RPMI7951 (cell line): ENCODE measurements around the gene ADARB2. TPM values are rescaled to one million over a fixed set of nuclear protein-coding genes. Genes with fewer than 3 reads are reported as not detected.

Source experiments
- DNase-seq: peaks from one replicate; pipeline ENCODE4 v3.0.0-alpha.2; 2012; ENCODE audit warnings: low read depth
- total RNA-seq: library from RNA; depleted of rRNA; stranded (reverse); fragments of >200 nt; shearing (Covaris generic); gene quantifications from 2 replicates; pipeline ENCODE4 v1.2.3, GENCODE V29; 2014

ADARB2 gene
- total RNA-seq, 1 experiment from 2014 or later, result not detected

GRCh38 chr10:1210667-1211066 is 526.7 kb downstream of the ADARB2 start:
- no peak for DNase-seq

- no peak for DNase-seq
These were observed 527.9 kb downstream of the ADARB2 start for GRCh38 chr10:1209355-1209979.

- DNase-seq, result no peak
These were observed 528.7 kb downstream of the ADARB2 start for GRCh38 chr10:1208366-1209311.

DNA sequence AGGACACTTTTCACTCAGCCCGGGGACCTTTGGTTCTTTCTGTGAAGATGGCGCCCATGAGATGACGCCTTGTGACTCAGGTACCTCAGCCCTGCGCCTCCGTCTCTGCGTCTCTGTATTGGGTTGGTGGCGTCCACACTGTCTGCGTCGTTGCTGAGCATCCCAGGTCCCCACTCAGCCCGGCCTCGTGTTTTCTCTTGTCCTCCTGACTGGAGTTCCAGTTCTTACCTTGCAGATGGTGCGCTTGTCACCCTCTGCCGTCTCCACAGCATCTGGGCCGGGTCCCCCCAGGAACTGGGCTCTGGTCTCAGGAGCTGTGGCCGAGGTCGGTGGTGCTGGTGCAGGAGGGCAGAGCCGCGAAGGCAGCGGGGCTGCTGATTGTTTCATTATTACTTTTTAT is 530.7 kb downstream of the ADARB2 start:
- DNase-seq, result no peak

DNA sequence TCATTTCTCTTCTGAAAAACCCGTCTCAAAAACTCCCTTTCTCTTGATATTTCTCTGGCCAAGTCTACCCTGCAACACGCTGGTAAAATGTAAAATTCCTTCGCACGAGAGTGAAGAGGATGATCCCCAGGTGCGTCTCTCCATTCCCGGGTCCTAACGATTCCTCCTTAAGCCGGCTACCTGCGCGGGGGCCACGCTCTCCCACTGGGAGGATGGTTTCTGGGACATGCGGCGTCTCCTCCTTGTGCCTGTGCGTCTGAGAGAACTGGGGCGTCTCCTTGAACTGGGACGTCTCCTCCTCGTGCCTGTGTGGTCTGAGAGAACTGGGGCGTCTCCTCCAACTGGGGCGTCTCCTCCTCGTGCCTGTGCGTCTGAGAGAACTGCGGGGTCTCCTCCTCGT is 531.2 kb downstream of the ADARB2 start:
- DNase-seq, result no peak

GRCh38 chr10:1205450-1206030 is 531.8 kb downstream of the ADARB2 start:
- no peak for DNase-seq

- no peak for DNase-seq
These were observed 532.6 kb downstream of the ADARB2 start for GRCh38 chr10:1204434-1205326.

GRCh38 chr10:1203704-1204103 is 533.6 kb downstream of the ADARB2 start:
- DNase-seq, result no peak

DNA sequence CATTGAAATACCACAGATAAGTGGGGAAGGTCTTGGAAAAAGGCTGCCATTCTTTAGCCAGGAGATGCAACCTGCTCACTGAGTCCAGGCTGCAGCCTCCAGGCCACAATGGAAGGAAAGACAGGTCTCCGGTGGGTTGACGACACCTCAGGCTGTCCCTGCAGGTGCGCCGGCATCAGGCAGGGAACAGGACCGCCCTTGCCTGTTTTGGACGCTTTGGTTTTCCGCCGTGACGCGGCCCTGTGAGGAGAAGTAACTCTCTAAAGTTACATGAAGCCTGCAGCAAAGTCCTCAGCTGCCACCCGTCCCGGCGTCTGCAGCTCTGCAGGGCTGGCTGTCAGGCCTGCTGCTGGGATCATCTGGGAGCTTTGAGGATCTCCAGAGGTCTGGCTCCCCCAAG is 534.1 kb downstream of the ADARB2 start:
- no peak for DNase-seq

- DNase-seq, result no peak
These were observed 535.0 kb downstream of the ADARB2 start for GRCh38 chr10:1202343-1202742.

DNA sequence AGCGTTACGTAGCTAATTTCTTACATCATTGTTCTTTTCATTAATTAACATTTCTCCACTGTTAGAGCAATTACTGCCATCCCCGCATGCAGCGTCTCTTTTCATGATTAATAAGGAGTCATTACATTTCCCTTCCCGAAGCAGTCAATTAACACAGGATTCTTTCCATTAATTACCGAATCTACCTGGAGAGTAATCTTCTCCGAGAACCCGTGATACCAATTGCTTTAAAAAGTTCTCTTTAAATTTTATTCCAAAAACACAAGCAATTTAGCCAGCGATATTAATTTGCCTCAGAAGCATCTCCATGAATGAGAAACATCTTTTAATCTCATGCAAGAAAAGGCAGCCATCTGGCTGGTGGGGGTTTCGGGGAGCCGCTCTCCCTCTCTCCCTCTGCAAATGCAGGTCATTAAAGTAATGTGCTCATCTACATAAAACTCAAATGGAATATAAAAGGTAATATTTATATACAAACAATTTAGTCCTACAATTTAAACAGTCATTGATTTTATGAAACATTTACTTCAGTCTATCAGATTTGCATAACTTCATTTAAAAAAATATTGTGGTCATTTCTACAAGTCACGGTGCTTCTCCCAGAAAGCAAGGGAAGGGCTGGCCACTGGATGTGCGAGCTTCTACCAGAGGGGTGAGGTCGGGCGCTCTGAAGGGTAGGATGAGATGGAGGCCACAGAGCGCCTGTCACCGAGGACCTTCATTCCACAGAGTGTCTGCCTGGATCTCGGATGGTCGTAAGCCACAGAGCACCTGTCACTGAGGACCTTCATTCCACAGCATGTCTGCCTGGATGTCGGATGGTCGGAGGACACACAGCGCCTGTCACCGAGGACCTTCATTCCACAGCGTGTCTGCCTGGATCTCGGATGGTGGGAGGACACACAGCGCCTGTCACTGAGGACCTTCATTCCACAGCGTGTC is 536.2 kb downstream of the ADARB2 start:
- no peak for DNase-seq

DNA sequence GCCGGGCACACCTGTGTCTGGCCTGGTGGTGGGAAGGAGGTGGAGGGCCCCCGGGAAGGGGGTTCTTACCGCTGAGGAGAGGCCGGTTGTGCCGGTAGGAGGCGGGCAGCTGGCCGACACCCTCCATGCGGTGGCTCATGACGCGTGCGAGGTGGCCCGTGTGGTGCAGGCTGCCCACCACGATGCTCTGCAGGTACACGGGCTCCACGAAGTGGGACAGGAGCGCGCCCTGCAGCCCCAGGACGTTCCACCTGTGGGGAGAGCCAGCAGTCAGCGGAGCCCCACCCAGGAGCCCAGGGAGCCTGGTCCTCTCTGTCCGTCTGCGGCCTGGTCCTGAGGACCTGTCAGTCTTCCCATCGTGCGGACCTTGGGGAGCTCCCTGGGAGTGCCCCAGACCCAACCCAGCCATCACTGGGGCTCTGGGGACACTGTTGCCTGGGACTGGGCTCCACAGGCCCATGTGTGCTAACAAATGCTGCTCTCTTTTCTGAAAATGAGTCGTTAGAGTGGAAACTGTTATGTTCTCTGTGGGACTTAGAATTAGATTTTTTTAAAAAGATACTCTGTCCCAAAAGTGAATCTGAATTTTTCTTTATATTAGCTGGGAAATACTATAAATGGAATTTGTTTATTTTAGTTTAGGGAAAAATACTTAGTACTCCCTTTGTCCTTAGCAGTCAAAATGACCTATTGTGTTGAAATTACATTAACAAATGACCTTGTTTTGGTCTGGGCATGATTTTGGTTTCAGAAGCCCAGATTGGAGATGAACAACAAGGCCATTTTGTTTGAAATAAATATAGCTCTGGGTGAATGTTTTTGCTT is 537.2 kb downstream of the ADARB2 start:
- DNase-seq, result no peak

- no peak for DNase-seq
These were observed 538.0 kb downstream of the ADARB2 start for GRCh38 chr10:1199345-1199673.

- no peak for DNase-seq
These were observed 538.6 kb downstream of the ADARB2 start for GRCh38 chr10:1198453-1199344.

- no peak for DNase-seq
These were observed 539.9 kb downstream of the ADARB2 start for GRCh38 chr10:1197384-1197783.

DNA sequence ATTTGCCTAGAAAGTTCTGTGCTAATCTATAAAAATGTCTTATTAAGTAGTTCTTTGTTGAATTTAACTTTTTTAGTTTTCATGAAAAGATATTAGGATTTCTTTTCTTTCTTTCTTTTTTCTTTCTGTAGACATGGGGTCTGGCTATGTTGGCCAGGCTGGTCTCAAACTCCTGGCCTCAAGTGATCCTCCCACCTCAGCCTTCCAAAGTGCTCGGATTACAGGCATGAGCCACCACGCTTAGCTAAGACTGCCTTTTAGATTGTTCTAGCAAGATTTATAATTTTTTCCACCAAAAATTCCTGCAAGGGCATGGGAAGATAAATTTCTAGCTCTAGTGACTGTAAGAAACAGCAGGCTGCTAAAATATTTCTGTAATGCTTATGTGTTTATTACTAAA is 540.7 kb downstream of the ADARB2 start:
- DNase-seq, result no peak

DNA sequence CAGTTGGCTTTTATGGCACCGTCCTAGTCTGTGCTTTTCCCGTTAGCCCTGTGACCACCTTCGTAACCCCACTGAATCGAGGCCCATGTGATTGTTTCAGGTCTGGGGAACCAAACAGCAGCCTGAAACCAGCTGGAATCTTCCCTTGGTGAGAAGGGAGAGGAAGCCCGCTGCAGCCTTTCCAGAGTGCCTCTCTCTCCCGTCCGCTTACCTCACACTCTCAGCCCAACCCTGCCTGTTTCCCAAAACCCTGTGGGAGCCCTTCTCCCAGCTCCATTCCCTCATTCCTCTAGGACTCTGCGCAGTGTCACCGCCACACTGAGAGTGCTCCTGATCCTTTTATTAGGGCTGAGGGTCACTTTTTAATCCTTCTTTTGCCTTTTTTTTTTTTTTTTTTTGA is 541.5 kb downstream of the ADARB2 start:
- no peak for DNase-seq

DNA sequence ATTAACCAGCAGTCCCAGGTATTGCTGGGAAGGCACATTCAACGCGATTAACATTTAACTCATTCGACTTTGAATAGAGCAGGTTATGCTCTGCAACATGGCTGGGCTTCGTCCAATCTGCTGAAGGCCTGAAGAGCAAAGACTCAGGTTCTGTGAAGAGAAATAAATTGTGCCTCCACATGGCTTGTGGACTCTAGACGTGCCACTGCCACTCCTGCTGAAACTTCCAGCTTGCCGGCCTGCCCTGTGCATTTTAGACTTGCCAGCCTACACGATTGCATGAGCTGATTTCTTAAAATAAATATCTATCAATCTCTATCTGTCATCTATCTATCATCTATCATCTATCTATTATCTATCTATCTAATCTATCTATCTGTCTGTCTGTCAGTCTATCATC is 543.2 kb downstream of the ADARB2 start:
- no peak for DNase-seq

- DNase-seq, result no peak
These were observed 543.8 kb downstream of the ADARB2 start for GRCh38 chr10:1193561-1193960.
